ENCODE measurements around the gene KDM6A.
"Not testable (repeated sequence)": the region's sequence is repeated elsewhere in the genome, so short reads cannot be mapped to it uniquely, and the experiment has no call there.

Gene KDM6A

DNA sequence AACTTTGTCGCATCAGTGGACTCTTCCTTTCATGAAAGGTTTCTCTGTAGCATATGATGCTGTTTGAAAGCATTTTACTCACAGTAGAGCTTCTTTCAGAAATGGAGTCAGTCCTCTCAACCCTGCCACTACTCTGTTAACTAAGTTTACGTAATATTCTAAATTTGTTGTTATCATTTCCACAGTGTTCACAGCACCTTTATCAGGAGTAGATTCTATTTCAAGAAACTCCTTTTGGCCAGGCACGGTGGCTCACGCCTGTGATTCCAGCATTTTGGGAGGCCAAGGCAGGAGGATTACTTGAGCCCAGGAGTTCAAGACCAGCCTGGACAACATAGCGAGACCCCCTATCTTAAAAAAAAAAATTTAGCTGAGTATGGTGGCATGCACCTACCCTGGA lies 90.0 kb downstream of the KDM6A start:
- no peak for DNase-seq (ENCODE audit: low read depth)

DNA sequence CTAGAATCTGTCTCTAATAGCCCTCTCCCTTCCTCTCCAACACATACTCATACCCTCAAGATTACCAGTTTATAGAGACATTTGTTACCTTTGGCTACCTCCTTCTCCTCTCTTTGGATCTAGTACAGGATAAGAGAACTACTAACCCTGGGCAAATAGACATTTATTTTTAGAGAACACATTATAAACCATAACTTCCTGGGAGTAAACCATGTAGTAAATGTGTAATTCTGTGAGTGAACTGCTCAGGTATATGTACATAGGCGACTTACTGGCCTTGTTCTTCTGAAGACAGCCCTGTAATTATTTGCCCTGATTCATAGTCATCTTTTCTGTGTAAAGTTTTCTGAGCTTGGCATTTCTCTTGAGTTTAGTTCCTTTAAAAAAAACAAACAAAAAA lies 94.2 kb downstream of the KDM6A start:
- DNase-seq (ENCODE audit: low read depth) = no peak

DNA sequence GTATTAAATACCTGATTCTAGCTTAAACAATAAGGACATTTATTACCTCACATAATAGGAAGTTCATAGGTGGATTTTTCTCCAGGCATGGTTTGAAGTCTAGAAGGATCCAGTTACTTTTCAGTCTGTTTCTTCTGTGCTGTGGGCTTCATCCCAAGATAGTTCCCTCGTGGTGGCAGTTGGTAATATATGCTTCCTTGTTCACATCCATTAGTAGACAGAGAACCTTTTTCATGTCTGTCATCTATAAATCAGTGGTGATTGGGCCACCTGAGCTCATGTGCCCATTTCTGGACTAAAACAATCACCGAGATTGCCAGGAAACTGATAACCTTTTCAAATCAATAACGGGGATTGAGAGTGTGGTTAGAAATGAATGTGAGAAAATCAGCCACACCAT lies 97.7 kb downstream of the KDM6A start:
- no peak for DNase-seq (ENCODE audit: low read depth)

DNA sequence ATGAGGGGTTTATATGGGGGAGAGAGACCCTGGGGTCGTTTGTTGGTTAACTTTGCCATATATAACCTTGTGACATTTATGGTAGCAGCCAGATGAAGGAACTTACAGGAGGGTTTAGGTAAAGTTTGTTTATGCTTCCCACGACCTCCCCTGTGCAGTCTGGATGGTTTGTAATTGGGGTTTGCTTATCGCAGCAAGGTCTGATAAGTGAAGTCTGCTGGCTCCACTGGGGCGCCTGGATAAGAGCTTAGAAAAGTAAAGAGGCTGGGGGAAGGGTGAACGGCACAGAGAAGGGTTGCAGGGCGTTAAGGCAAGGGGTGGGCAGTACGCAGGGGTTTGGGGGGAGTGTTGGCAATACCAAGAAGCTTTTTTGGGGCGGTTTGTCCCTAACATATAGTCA lies 98.7 kb downstream of the KDM6A start:
- no peak for DNase-seq (ENCODE audit: low read depth)

DNA sequence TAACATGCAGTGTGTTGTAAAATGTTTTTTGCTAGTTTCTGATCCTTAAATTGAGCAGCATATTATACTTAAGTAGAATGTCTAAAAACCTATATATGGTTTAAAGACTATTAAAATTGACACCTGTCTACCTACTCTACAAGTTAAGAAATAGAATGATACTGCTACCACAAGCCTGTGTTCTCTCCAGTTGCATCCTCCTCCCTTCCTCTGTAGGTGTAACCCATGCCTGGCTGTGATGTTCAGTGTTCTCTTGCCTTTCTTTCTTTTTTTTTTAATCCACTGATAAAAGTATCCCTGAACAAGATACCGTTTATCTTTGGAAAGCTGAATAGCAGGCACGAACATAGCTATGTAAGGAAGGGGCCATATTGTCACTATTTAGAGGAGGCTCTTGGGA lies 99.1 kb downstream of the KDM6A start:
- no peak for DNase-seq (ENCODE audit: low read depth)

DNA sequence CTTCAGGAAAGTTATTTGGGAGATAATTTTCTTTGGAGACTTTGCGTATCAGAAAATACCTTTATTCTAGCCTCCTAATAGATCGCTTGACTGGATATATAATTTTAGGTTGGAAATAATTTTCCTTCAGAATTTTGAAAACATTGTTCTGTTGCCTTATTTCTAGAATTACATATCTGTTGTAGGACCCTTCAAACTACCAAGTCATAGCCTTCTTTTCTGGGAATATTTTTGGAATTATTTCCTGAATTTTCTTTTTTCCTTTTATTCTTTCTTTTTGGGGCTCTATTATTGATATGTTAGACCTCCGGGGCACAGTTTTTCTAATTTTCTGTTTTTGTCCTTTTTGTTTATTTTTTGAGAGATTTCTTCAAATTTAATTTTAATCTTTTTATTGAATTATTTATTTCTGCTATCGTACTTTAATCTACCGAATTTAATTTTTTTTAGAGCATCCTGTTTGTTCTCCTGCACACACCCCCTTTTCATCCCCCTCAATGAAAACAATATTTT lies 100.5 kb downstream of the KDM6A start:
- no peak for DNase-seq (ENCODE audit: low read depth)

DNA sequence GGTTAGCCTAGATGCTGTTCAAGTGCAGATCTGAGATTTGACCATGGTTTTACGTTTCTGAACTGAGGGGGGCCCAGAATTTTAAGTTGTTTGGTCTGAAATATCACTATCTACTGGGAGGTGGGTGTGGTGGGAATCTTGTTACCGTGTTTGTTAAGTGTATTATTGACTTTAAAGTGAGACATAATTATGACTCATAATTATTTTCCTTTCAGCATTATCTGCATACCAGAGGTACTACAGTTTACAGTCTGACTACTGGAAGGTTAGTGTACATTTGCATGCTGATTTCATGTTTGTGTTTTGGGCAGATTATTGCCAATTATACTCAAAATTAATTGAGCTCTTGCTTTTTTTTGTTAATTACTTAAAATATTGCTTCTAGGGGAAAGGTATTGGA lies 101.5 kb downstream of the KDM6A start:
- DNase-seq (ENCODE audit: low read depth) = peak; percentile 2

GRCh38 chrX:44975666-44976263 lies 102.8 kb downstream of the KDM6A start:
- no peak for DNase-seq (ENCODE audit: low read depth)

GRCh38 chrX:44978976-44979375 lies 106.0 kb downstream of the KDM6A start:
- no peak for DNase-seq (ENCODE audit: low read depth)

- no peak for DNase-seq (ENCODE audit: low read depth)
These were observed 107.4 kb downstream of the KDM6A start for GRCh38 chrX:44980403-44980802.

- no peak for DNase-seq (ENCODE audit: low read depth)
These were observed 107.9 kb downstream of the KDM6A start for GRCh38 chrX:44980883-44981282.

GRCh38 chrX:44989995-44990770 lies 117.2 kb downstream of the KDM6A start:
- DNase-seq (ENCODE audit: low read depth) = no peak

DNA sequence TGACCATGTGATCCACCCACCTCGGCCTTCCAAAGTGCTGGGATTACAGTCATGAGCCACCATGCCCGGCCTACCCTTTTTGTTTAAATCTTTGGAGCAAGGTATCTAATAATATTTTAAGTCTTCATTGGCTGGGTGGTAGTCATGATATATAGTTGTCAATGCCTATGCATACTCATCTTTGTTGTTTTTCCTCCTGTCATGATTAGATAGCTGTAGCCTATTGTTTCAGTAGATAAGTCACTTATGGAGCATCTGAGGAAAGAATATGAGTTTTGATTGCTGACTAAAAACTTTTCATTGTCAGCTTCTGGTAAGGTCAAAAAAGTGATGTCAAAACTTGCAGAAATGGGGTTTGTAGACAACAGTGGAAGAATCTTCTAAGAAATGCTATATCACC lies 119.8 kb downstream of the KDM6A start:
- no peak for DNase-seq (ENCODE audit: low read depth)

- DNase-seq (ENCODE audit: low read depth) = no peak
These were observed 123.3 kb downstream of the KDM6A start for GRCh38 chrX:44996277-44996676.

- DNase-seq (ENCODE audit: low read depth) = no peak
These were observed 124.4 kb downstream of the KDM6A start for GRCh38 chrX:44997282-44997812.

DNA sequence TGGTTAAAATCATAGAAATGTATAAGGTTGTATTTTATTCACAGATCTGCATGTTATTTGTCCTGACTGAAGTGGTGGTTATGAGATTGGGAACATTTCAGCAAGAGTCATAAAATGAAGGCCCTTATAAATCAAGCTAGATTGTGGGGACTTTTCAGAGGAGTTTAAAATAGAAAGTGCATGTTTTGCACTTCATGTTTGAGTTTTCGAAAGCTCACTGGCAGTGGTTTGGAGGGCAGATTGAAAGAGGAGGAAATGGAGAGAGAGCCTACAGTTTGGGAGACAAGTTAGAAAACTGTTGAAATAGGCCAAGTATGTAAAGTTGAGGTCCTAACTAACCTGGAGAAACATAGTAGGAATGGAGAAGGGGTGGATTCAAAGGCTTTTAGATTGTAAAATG lies 124.9 kb downstream of the KDM6A start:
- no peak for DNase-seq (ENCODE audit: low read depth)

DNA sequence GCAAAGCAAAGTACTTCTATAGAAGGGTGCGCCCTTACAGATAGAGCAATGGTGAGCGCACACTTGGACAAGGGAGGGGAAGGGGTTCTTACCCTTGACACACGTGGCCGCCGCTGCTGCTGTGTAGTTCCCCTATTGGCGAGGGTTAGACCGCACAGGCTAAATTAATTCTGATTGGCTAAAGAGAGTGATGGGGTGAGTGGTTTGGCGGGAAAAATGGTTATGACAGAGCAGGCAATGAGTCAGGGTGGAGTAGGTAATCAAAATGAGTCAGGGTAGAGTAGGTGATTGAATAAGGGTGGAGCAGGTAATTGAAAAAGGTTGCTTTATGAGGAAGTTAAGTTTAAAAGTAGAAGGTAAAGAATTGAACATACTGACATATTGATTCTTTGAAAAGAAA lies 126.2 kb downstream of the KDM6A start:
- DNase-seq (ENCODE audit: low read depth) = not testable (repeated sequence)

- DNase-seq (ENCODE audit: low read depth) = not testable (repeated sequence)
These were observed 126.9 kb downstream of the KDM6A start for GRCh38 chrX:44999872-45000271.

DNA sequence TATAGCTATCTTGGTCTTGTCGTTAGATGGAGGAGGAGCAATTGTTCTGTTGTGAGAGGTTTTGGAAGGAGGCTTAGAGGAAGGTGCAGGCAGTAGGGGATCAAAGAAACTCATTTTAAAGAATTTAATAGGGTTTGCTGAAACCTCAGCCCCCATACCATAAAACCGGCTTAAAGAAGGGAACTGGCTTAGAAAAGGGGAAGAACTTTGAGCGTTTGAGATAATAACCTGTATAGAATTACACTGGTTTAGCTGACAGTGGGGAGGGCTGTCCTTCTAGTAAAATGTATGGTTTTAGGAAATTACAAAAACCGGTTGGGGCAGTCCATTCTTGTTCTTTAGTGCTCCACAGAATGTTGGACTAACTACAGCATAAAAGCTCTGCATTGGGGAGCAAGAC lies 128.1 kb downstream of the KDM6A start:
- no peak for DNase-seq (ENCODE audit: low read depth)

- DNase-seq (ENCODE audit: low read depth) = no peak
These were observed 130.1 kb downstream of the KDM6A start for GRCh38 chrX:45003085-45003484.

DNA sequence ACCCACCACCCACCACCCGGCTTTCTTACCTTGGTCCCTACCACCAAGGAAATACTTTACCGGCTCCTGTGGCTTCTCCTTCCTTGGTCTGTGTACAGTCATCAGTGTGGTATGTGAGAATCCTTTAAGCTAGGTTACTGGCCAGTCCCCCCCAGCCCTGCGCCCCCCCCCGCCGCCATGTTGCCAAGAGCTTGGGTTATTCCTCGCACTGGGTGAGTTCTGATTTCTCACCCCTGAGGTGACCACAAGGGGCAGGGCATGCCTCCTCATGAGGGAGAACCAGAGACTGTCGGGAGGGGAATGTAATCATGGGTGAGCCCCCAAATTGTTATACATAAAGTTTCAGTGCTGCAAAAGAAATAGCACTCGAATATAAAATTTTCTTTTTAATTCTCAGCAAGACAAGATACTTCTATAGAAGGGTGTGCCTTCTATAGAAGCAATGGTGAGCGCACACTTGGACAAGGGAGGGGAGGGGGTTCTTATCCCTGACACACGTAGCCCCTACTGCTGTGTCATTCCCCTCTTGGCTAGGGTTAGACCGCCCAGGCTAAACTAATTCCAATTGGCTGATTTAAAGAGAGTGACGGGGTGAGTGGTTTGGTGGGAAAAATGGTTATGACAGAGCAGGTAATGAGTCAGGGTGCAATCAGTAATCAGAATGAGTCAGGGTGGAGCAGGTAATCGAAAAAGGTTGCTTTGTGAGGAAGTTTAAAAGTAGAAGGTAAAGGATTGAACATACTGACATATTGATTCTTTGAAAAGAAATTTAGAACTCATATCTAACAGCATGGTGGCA lies 133.2 kb downstream of the KDM6A start:
- no peak for DNase-seq (ENCODE audit: low read depth)

GRCh38 chrX:45007598-45007997 lies 134.6 kb downstream of the KDM6A start:
- no peak for DNase-seq (ENCODE audit: low read depth)

Measured in stromal cell of bone marrow (primary cell).